GM21423 (cell line): Measurements from ENCODE around the gene ZNF782.
"Not testable (repeated sequence)": the region's sequence is repeated elsewhere in the genome, so short reads cannot be mapped to it uniquely, and the experiment has no call there.

Source experiments
- ATAC-seq: cut with Tn5 transposase; IDR thresholded peaks from one replicate; pipeline ENCODE4 v1.9.1; 2021; ENCODE audit warnings: mild to moderate bottlenecking, moderate library complexity; ENCODE audit not compliant: unreplicated experiment

The ZNF782 gene

GRCh38 chr9:96853781-96854650 lies at the start of gene ZNF782:
TSS of gene ZNF782 (minus strand) at chr9:96854514. CDS start at chr9:96851961, 2,553 bp downstream.
- peak; percentile 89 for ATAC-seq

- ATAC-seq = not testable (repeated sequence)
Observed at GRCh38 chr9:96900010-96900409, 45.7 kb upstream of the ZNF782 start.

GRCh38 chr9:96892131-96892530 lies 37.8 kb upstream of the ZNF782 start:
- ATAC-seq = no peak

- no peak for ATAC-seq
Observed at GRCh38 chr9:96888591-96888990, 34.3 kb upstream of the ZNF782 start.

GRCh38 chr9:96885424-96885823 lies 31.1 kb upstream of the ZNF782 start:
- ATAC-seq = no peak

- no peak for ATAC-seq
Observed at GRCh38 chr9:96884443-96884842, 30.1 kb upstream of the ZNF782 start.

GRCh38 chr9:96883922-96884321 lies 29.6 kb upstream of the ZNF782 start:
- no peak for ATAC-seq

- ATAC-seq = no peak
Observed at GRCh38 chr9:96877269-96877668, 23.0 kb upstream of the ZNF782 start.

GRCh38 chr9:96875461-96876142 lies 21.3 kb upstream of the ZNF782 start:
- peak; percentile 56 for ATAC-seq

- ATAC-seq = peak; percentile 62
Observed at GRCh38 chr9:96874947-96875460, 20.7 kb upstream of the ZNF782 start.

- no peak for ATAC-seq
Observed at GRCh38 chr9:96874201-96874785, 20.0 kb upstream of the ZNF782 start.

- no peak for ATAC-seq
Observed at GRCh38 chr9:96871176-96871575, 16.9 kb upstream of the ZNF782 start.

- no peak for ATAC-seq
Observed at GRCh38 chr9:96868709-96869108, 14.4 kb upstream of the ZNF782 start.

GRCh38 chr9:96867079-96867804 lies 12.9 kb upstream of the ZNF782 start:
- no peak for ATAC-seq

- ATAC-seq = not testable (repeated sequence)
Observed at GRCh38 chr9:96865240-96865639, 10.9 kb upstream of the ZNF782 start.

GRCh38 chr9:96859461-96860198 lies 5.3 kb upstream of the ZNF782 start:
- no peak for ATAC-seq

GRCh38 chr9:96858670-96859069 lies 4.4 kb upstream of the ZNF782 start:
- ATAC-seq = no peak

- no peak for ATAC-seq
Observed at GRCh38 chr9:96858018-96858573, 3.8 kb upstream of the ZNF782 start.

- ATAC-seq = peak; percentile 50
Observed at GRCh38 chr9:96856363-96857286, 2.3 kb upstream of the ZNF782 start.
